ENCODE results near the gene MAP2K5. TPM values are rescaled to one million over a fixed set of nuclear protein-coding genes. Genes with fewer than 3 reads are reported as not detected.

Gene MAP2K5
- total RNA-seq, 1 donor from 2014 or later: 8.0 TPM

DNA sequence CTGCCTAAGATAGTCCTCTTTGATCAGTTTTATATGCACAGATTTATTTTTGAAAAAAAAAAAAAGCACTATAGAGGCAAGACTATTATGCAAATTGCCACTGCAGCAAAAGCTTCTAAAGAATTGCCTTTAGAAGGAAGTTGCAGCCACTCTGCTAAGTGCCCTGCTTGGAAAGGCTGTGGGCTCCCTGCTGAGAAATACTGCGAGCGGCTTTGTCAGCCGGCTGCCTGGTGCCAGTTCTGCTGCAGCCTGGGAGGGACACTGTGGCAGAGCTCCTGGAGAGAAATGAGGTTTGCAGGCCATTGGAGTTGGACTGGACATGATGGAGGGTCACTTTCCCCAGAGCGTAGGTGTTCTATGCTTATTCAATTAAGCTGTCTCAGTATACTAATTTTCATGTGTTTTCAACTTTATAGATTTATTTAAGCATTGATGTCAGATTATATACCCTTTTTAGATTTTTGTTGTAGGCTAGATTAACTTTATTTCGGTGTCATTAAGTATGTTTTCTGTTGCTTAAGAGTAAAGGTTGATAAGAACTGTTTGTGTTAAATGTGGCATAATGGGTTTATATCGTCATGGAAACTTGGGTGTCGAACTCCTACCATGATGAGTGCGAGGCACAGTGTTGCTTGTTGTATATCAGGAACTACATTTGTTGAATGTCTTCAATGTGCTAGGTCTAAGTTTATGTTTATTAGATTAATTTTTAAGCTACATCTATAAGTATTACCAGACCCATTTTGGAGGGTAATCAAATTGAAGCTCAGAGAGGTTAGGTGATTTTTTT is 6.6 kb downstream of the MAP2K5 start:
- H3K36me3 ChIP-seq (ENCODE audit: control insufficient read depth, insufficient read depth, low read length): no peaks in the 10 kb centered on the region
- no peaks in the 10 kb centered on the region for H3K27me3 ChIP-seq (ENCODE audit: control insufficient read depth, insufficient read depth, low read length)
- no peak overlapping the region for H3K4me3 ChIP-seq (ENCODE audit: low read depth, low read length)
- TF ChIP-seq, protein P1, sequence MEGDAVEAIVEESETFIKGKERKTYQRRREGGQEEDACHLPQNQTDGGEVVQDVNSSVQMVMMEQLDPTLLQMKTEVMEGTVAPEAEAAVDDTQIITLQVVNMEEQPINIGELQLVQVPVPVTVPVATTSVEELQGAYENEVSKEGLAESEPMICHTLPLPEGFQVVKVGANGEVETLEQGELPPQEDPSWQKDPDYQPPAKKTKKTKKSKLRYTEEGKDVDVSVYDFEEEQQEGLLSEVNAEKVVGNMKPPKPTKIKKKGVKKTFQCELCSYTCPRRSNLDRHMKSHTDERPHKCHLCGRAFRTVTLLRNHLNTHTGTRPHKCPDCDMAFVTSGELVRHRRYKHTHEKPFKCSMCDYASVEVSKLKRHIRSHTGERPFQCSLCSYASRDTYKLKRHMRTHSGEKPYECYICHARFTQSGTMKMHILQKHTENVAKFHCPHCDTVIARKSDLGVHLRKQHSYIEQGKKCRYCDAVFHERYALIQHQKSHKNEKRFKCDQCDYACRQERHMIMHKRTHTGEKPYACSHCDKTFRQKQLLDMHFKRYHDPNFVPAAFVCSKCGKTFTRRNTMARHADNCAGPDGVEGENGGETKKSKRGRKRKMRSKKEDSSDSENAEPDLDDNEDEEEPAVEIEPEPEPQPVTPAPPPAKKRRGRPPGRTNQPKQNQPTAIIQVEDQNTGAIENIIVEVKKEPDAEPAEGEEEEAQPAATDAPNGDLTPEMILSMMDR (IDR thresholded peaks at IDR 0.05; ENCODE audit: insufficient read depth, low read length, poor library complexity, severe bottlenecking): no peak
- no peak for DNase-seq (ENCODE audit: low read depth)

DNA sequence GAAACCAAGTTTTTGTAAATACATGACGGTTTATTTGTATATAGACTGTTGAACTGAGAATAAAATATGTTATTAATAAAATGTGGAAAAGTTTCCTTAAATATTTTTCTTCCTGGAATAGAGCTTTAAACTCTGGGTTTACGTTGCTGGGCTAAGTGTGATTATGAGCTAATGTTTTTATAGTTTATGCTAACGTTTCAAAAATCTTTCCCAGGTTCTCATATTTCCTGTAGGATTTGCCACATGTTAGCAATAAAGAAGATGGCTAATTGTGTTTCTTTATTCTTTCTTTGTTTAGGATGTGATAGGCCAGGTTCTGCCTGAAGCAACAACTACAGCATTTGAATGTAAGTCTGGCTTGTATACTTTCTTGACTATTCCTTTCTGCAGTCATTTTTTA is 7.2 kb downstream of the MAP2K5 start:
- Histone ChIP-seq H3K4me3 (ENCODE audit: low read depth, low read length) (no peak overlapping the region), H3K36me3 (ENCODE audit: control insufficient read depth, insufficient read depth, low read length) (no peaks in the 10 kb centered on the region), H3K27me3 (ENCODE audit: control insufficient read depth, insufficient read depth, low read length) (no peaks in the 10 kb centered on the region)
- TF ChIP-seq, protein P1 (IDR thresholded peaks at IDR 0.05; ENCODE audit: insufficient read depth, low read length, poor library complexity, severe bottlenecking): no peak
- no peak for DNase-seq (ENCODE audit: low read depth)

DNA sequence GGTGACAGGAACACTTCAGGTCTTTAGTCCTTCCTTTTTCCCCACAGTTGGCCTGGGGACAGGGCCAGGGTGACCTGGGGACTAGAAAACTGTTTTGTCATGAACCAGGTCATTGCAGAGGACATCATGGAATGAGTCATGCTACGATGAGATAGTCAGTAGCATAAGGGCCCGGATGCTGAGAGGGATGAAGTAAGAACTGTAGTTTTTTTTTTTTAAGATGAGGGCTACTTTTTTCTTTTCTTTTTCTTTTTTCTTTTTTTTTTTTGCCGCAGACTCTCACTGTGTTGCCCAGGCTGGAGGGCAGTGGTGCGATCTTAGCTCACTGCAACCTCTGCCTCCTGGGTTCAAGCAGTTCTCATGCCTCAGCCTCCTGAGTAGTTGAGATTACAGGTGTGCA is 8.0 kb downstream of the MAP2K5 start:
- no peak overlapping the region for H3K4me3 ChIP-seq (ENCODE audit: low read depth, low read length)
- no peaks in the 10 kb centered on the region for H3K27me3 ChIP-seq (ENCODE audit: control insufficient read depth, insufficient read depth, low read length)
- DNase-seq (ENCODE audit: low read depth): no peak
- no peaks in the 10 kb centered on the region for H3K36me3 ChIP-seq (ENCODE audit: control insufficient read depth, insufficient read depth, low read length)
- TF ChIP-seq, protein P1 (IDR thresholded peaks at IDR 0.05; ENCODE audit: insufficient read depth, low read length, poor library complexity, severe bottlenecking): no peak

DNA sequence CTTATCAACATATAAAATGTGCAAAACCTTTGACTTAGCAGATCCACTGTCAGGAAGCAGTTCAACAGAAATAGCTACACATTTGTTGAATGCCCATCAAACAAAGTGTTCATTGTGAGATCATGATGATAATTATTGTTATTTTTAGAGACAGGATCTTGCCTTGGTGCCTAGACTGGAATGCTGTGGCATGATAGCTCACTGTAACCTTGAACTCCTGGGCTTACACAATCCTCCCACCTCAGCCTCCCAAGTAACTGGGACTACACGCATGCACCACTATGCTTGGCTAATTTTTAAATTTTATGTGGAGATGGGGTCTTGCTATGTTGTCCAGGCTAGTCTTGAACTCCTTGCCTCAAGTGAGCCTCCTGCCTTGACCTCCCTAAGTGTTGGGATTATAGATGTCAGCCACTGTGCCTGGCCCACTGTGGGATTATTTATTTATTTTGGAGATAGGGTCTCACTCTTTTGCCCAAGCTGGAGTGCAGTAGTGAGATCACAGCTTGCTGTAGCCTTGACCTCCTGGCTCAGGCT is 8.8 kb downstream of the MAP2K5 start:
- DNase-seq (ENCODE audit: low read depth): no peak
- Histone ChIP-seq H3K4me3 (ENCODE audit: low read depth, low read length) (no peak overlapping the region), H3K27me3 (ENCODE audit: control insufficient read depth, insufficient read depth, low read length) (no peaks in the 10 kb centered on the region), H3K36me3 (ENCODE audit: control insufficient read depth, insufficient read depth, low read length) (no peaks in the 10 kb centered on the region)
- TF ChIP-seq, protein P1 (IDR thresholded peaks at IDR 0.05; ENCODE audit: insufficient read depth, low read length, poor library complexity, severe bottlenecking): no peak

DNA sequence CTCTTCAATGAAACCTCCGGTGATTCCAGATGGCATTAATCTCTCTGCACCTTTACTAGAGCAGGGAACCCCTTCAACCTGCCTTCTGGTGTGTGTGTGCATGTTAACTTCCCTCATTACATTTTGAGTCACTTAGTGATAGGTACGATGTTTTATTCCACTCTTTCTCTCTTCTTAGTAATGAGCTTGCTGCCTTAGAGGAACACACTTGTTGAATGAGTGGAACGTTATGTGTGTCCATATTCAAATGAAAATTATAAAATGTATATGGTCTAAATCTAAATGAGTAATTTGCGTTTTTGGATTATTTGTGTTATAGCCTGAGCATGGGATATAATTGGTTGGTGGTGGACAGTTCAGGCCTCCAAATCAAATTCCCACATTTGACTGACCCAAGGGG is 12.1 kb downstream of the MAP2K5 start:
- no peak for DNase-seq (ENCODE audit: low read depth)
- no peaks in the 10 kb centered on the region for H3K36me3 ChIP-seq (ENCODE audit: control insufficient read depth, insufficient read depth, low read length)
- H3K27me3 ChIP-seq (ENCODE audit: control insufficient read depth, insufficient read depth, low read length): no peaks in the 10 kb centered on the region
- TF ChIP-seq, protein P1 (IDR thresholded peaks at IDR 0.05; ENCODE audit: insufficient read depth, low read length, poor library complexity, severe bottlenecking): no peak
- no peak overlapping the region for H3K4me3 ChIP-seq (ENCODE audit: low read depth, low read length)

Data from kidney epithelial cell (primary cell).